DOHH2 (cell line): ENCODE results near the gene GABRG3.

Experiments used
- H3F3A ChIP-seq: fragments of 200-600 bp; sonication (generic), shearing (Covaris generic); 2 replicates; pipeline ENCODE4 v1.6.0; 2016; ENCODE audit warnings: antibody characterized with exemption, mild to moderate bottlenecking; ENCODE audit not compliant: control insufficient read depth, insufficient read depth
- H3K27ac ChIP-seq: fragments of 200-600 bp; sonication (generic); 2 replicates; pipeline ENCODE4 v1.5.1; 2014; ENCODE audit warnings: low read depth, mild to moderate bottlenecking, low read length, moderate library complexity
- H3K27me3 ChIP-seq: fragments of 200-600 bp; sonication (generic); 2 replicates; pipeline ENCODE4 v1.6.1; 2014; ENCODE audit warnings: mild to moderate bottlenecking, low read length, mixed read lengths; ENCODE audit not compliant: control insufficient read depth
- H3K36me3 ChIP-seq: fragments of 200-600 bp; sonication (generic); 2 replicates; pipeline ENCODE4 v1.6.1; 2014; ENCODE audit warnings: mild to moderate bottlenecking, low read length, moderate library complexity, mixed read lengths; ENCODE audit not compliant: control insufficient read depth
- H3K4me1 ChIP-seq: fragments of 200-600 bp; sonication (generic); 2 replicates; pipeline ENCODE4 v1.6.1; 2014; ENCODE audit warnings: mild to moderate bottlenecking, low read length, mixed read lengths; ENCODE audit not compliant: control insufficient read depth
- H3K4me2 ChIP-seq: fragments of 200-600 bp; sonication (generic); 2 replicates; pipeline ENCODE4 v1.6.0; 2014; ENCODE audit warnings: mild to moderate bottlenecking, low read length, moderate library complexity
- H3K4me3 ChIP-seq: fragments of 200-600 bp; sonication (generic); 2 replicates; pipeline ENCODE4 v1.5.1; 2014; ENCODE audit warnings: mild to moderate bottlenecking, low read length, mixed read lengths
- H3K79me2 ChIP-seq: fragments of 200-600 bp; sonication (generic); 2 replicates; pipeline ENCODE4 v1.6.1; 2014; ENCODE audit warnings: mild to moderate bottlenecking, low read length, mixed read lengths; ENCODE audit not compliant: control insufficient read depth
- H3K9me2 ChIP-seq: fragments of 200-600 bp; sonication (generic); replicated peaks from 2 replicates; pipeline ENCODE4 v1.6.1; 2014; ENCODE audit warnings: mild to moderate bottlenecking, low read length, mixed read lengths; ENCODE audit not compliant: control insufficient read depth
- H3K9me3 ChIP-seq: fragments of 200-600 bp; sonication (generic); 2 replicates; pipeline ENCODE4 v1.6.1; 2014; ENCODE audit warnings: antibody characterized with exemption, low read length, mixed read lengths; ENCODE audit not compliant: control insufficient read depth, insufficient read depth
- H4K20me1 ChIP-seq: fragments of 200-600 bp; sonication (generic); 2 replicates; pipeline ENCODE4 v1.6.0; 2014; ENCODE audit warnings: low read depth, mild to moderate bottlenecking, antibody characterized with exemption, low read length, moderate library complexity; ENCODE audit not compliant: control insufficient read depth, insufficient read depth
- EZH2phosphoT487 ChIP-seq: fragments of 200-600 bp; sonication (generic); IDR thresholded peaks from 2 replicates; pipeline ENCODE4 v1.6.1; 2017; ENCODE audit warnings: borderline replicate concordance, mild to moderate bottlenecking, antibody characterized with exemption, low read length, moderate library complexity, mixed read lengths
- TF ChIP-seq, protein P1 (sequence below): fragments of 200-600 bp; sonication (generic); IDR thresholded peaks from one replicate; pipeline ENCODE4 v1.5.1; 2014; ENCODE audit warnings: antibody characterized with exemption, mild to moderate bottlenecking, low read depth, low read length; ENCODE audit not compliant: poor library complexity, severe bottlenecking

The GABRG3 gene

DNA sequence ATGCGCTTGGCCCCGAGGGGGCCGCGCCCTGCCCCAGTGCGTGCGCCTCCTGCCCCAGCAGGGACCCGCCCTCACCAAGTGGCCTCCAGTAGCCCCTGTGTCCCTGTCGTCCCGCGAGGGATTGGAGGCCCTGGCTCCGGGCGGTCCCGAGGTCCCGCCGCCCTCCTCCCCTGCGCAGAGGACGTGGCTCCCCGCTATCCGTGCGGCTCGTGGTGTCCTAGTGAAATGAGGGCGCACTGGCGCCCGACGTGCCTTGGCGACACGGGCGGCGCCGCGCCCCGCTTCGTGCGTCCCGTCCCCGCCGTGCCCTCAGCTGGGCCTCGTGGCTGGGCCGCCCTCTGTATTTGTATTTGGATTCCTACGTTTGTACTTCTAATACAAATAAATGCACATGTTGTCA lies 570.6 kb downstream of the GABRG3 start:
- no peak overlapping the region for H3K27ac ChIP-seq
- no peaks in the 10 kb centered on the region for H3F3A ChIP-seq
- no peaks in the 10 kb centered on the region for H3K79me2 ChIP-seq
- H3K36me3 ChIP-seq, result no peaks in the 10 kb centered on the region
- peaks cover 31% of the 10 kb centered on the region; the same call in 1 of the 2 replicates for H3K9me3 ChIP-seq
- H3K4me2 ChIP-seq, result no peak overlapping the region
- H3K27me3 ChIP-seq, result no peaks in the 10 kb centered on the region
- H4K20me1 ChIP-seq, result no peaks in the 10 kb centered on the region
- no peak overlapping the region for H3K4me3 ChIP-seq
- no peak for TF ChIP-seq EZH2phosphoT487
- TF ChIP-seq, protein P1, sequence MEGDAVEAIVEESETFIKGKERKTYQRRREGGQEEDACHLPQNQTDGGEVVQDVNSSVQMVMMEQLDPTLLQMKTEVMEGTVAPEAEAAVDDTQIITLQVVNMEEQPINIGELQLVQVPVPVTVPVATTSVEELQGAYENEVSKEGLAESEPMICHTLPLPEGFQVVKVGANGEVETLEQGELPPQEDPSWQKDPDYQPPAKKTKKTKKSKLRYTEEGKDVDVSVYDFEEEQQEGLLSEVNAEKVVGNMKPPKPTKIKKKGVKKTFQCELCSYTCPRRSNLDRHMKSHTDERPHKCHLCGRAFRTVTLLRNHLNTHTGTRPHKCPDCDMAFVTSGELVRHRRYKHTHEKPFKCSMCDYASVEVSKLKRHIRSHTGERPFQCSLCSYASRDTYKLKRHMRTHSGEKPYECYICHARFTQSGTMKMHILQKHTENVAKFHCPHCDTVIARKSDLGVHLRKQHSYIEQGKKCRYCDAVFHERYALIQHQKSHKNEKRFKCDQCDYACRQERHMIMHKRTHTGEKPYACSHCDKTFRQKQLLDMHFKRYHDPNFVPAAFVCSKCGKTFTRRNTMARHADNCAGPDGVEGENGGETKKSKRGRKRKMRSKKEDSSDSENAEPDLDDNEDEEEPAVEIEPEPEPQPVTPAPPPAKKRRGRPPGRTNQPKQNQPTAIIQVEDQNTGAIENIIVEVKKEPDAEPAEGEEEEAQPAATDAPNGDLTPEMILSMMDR, result no peak
- H3K9me2 ChIP-seq, result no peaks in the 10 kb centered on the region
- H3K4me1 ChIP-seq, result no peaks in the 10 kb centered on the region

DNA sequence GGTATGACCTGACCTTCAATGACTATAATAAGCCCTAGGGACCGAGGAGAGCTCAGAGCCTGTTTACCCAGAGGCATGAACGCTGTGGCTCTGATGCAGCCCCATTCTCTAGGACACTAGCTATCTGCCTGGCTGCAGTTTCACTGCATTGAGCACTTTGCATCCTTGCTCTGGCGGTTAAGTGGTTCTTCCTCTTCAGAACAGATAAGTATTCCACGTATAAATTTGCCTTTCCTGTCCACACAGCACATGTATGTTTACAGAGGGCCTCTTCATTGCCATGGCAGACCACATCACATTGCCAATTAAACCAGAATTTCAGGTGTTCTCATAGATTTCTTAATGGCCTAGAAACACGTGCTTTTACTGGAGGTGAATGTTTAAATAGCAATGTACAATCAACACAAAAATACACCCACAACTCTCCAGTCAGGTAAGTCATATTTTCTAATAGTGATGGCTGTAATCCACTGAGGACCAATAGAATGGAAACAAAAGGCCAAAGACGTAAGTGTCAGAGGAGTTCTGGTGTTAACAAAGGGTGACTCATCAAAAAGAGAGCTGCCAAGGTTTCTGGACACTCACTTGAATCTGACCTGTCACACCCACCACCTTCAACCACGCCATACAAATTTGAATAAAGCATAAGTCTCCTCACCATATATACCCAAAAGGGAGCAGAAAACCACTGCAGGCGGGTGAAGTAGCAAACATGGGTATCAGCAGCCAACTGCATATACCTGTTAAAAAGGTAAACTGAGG lies 574.7 kb downstream of the GABRG3 start:
- no peaks in the 10 kb centered on the region for H3K79me2 ChIP-seq
- no peak overlapping the region for H3K4me2 ChIP-seq
- H3K36me3 ChIP-seq, result no peaks in the 10 kb centered on the region
- no peaks in the 10 kb centered on the region for H3K4me1 ChIP-seq
- H3K9me2 ChIP-seq, result no peaks in the 10 kb centered on the region
- peaks cover 37% of the 10 kb centered on the region; the same call in 1 of the 2 replicates for H3K9me3 ChIP-seq
- TF ChIP-seq EZH2phosphoT487, result no peak
- TF ChIP-seq, protein P1, result no peak
- no peaks in the 10 kb centered on the region for H3F3A ChIP-seq
- H3K4me3 ChIP-seq, result no peak overlapping the region
- no peaks in the 10 kb centered on the region for H3K27me3 ChIP-seq
- H3K27ac ChIP-seq, result no peak overlapping the region
- H4K20me1 ChIP-seq, result no peaks in the 10 kb centered on the region

DNA sequence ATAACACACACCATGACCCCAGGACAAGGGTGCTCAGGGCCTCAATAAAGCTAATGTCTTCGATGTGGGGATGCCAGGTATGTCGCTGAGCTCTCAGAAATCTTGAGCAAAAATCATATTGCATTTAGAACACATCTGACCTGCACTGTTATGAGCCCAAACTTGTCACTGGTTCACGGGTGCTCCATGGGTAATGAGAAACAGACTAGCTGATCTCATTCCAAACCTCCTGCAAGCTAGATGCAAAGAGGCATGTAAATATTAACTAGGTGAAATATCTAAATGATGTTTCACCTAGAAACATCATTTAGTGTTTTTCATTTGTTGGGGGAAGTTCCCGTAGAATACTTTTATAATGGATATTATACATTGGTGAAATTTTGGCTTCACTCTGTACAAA lies 578.8 kb downstream of the GABRG3 start:
- Histone ChIP-seq H3K36me3 (no peaks in the 10 kb centered on the region), H3K9me3 (peaks cover 18% of the 10 kb centered on the region; the same call in 1 of the 2 replicates), H3K4me1 (no peaks in the 10 kb centered on the region), H3K27me3 (no peaks in the 10 kb centered on the region), H3K4me3 (no peak overlapping the region), H3K27ac (no peak overlapping the region), H3K79me2 (no peaks in the 10 kb centered on the region), H4K20me1 (no peaks in the 10 kb centered on the region), H3K9me2 (no peaks in the 10 kb centered on the region), H3K4me2 (no peak overlapping the region), H3F3A (no peaks in the 10 kb centered on the region)
- TF ChIP-seq, protein P1, result no peak
- no peak for TF ChIP-seq EZH2phosphoT487
